Measurements from ENCODE around the gene TPD52L1.
"Not testable (repeated sequence)": the region's sequence is repeated elsewhere in the genome, so short reads cannot be mapped to it uniquely, and the experiment has no call there.

Gene TPD52L1

DNA sequence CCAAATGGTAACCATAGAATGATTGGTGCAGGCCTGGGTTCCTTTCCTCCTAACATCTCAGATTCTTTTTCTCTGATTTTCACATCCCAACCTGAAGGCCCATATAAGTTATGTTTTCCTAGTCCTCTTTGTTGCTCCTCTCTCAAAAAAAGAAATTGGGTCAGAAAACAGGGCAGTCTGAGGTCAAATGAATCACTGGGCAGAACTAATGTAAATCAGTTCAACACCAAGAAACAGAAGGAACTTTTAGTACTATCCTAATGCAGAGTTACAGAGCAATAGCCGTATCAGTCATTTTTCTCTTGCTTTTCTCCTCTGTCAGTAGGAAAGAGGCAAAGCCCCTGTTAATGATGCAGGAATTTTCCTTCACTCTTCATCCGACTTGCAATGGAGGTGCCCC lies 11.0 kb upstream of the TPD52L1 start:
- DNase-seq (ENCODE audit: low spot score): no peak

- no peak for DNase-seq (ENCODE audit: low spot score)
Measured at GRCh38 chr6:125144822-125145221, 8.8 kb upstream of the TPD52L1 start.

GRCh38 chr6:125149256-125150144 lies 4.1 kb upstream of the TPD52L1 start:
- DNase-seq (ENCODE audit: low spot score): no peak

GRCh38 chr6:125151700-125152099 lies 1.9 kb upstream of the TPD52L1 start:
- no peak for DNase-seq (ENCODE audit: low spot score)

DNA sequence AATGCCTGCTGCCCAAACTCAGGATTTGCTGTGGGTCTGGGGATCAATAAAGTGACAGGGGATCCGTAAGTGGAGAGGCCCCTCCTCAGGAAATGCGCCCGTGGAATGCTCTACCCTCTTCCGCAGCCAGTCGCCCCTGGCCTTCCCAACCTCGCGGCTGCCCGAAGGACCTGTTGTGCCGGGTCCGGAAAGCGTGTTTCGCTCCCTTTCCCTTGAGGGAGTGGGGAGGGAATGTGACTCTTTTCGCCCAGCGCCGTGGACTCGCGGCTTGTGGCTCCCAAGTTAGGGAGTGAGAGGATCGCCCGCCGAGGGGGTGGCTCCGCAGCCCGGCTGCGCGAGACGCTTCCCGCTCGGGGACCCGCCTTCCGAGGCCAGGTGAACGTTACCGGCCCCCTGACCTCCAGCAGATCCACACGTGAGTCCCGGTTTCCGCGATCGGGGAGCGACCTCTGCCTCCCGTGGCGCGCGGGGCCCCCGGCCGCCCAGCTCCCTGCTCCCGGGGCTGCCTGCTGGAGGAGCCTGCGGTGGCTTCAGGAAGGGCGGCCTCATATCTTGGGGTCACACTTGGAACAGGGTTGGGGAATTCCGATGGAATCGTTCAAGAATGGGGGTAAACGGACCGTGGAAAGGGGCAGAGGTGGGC lies 666 bp downstream of the TPD52L1 start:
- peak; percentile 37 for DNase-seq (ENCODE audit: low spot score)

GRCh38 chr6:125154761-125155135 lies 1.2 kb downstream of the TPD52L1 start:
- DNase-seq (ENCODE audit: low spot score): peak; percentile 45

- no peak for DNase-seq (ENCODE audit: low spot score)
Measured at GRCh38 chr6:125155344-125155743, 1.8 kb downstream of the TPD52L1 start.

GRCh38 chr6:125156496-125156895 lies 2.9 kb downstream of the TPD52L1 start:
- no peak for DNase-seq (ENCODE audit: low spot score)

DNA sequence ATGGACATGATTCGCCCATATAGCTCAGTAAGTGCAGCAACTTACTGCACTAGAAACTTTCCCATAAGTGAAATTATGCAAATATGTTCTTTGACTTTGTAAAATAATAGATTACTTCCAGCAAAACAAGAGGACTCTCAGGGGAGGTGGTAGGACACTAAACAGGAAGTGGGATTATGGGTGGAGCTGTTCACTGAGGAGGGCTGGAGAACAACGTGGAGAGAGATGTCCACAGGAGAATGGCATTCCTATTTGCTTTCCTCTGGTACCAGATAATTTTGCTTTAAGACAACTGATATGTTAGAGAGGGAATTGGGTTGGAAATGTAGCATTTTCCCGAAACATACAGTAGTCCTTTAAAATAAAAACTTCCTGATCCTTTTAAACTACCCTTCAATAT lies 3.7 kb downstream of the TPD52L1 start:
- DNase-seq (ENCODE audit: low spot score): no peak

GRCh38 chr6:125157725-125158124 lies 4.2 kb downstream of the TPD52L1 start:
- no peak for DNase-seq (ENCODE audit: low spot score)

DNA sequence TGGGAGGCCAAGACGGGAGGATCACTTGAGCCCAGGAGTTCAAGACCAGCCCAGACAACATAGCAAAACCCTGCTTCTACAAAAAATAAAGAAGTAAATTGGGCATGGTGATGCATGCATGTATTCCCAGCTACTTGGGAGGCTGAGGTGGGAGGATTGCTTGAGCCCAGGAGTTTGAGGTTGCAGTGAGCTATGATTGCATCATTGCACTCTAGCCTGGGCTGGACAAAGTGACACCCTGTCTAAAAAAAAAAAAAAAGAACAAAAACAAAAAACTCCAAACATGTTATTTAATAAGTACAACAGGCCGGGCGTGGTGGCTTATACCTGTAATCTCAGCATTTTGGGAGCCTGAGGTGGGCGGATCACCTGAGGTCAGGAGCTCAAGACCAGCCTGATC lies 9.8 kb downstream of the TPD52L1 start:
- DNase-seq (ENCODE audit: low spot score): not testable (repeated sequence)

GRCh38 chr6:125163811-125164210 lies 10.2 kb downstream of the TPD52L1 start:
- no peak for DNase-seq (ENCODE audit: low spot score)

- DNase-seq (ENCODE audit: low spot score): no peak
Measured at GRCh38 chr6:125164696-125165095, 11.1 kb downstream of the TPD52L1 start.

DNA sequence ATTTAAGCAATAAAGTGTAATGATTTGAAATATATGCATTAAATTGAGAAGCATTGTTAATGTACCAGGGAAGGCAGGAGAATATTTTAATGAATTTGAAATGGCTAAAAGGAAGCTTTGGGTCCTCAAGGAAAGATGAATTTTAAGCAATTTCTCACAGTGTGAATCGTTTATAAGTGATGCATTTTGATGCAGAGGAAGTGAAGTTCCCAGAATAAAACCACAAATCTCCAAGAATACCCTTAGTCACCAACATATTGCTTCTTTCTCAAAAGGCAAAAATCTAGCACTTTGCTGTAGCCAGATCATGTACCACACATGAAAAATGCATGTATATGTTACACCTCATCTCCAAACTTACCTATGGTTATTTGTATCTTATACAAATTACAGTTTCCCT lies 11.7 kb downstream of the TPD52L1 start:
- no peak for DNase-seq (ENCODE audit: low spot score)

DNA sequence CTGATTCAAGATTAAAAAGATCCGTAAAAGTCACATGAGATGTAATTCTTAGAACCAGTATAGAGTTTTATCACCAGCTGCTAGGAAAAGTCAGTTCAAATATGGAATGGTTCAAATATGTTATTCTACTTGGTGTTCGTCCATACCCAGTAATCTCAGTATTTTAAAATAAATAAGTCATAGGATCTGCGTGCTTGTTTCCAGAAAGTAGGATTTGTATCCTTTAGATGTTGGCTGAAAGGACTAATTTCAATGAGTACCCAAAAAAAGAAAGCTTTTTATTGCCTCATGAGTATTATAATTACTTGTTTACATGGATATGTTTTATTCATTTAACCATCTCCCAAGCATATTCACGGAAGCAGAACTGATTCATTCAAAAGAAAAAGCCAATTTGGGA lies 12.2 kb downstream of the TPD52L1 start:
- DNase-seq (ENCODE audit: low spot score): no peak

DNA sequence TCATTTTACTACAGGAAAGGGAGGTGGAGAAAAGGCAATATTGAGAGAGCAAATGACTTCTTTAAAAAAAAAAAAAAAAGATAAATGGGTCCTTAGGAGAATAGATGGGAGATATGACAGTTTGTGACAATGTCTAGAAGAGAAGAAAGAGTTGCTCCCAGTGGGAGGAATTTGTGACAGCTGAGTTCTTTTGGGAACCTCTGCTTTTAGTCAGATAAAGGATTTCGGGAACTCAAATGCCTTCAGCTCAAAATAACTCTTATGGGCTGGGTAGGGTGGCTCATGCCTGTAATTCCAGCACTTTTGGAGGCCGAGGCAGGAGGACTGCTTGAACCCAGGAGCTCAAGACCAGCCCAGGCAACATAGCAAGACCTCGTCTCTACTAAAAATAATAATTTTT lies 13.1 kb downstream of the TPD52L1 start:
- DNase-seq (ENCODE audit: low spot score): no peak

GRCh38 chr6:125167579-125167978 lies 14.0 kb downstream of the TPD52L1 start:
- no peak for DNase-seq (ENCODE audit: low spot score)

- DNase-seq (ENCODE audit: low spot score): no peak
Measured at GRCh38 chr6:125169058-125169457, 15.5 kb downstream of the TPD52L1 start.

GRCh38 chr6:125169522-125169921 lies 15.9 kb downstream of the TPD52L1 start:
- DNase-seq (ENCODE audit: low spot score): no peak

- DNase-seq (ENCODE audit: low spot score): no peak
Measured at GRCh38 chr6:125170376-125170775, 16.8 kb downstream of the TPD52L1 start.

- no peak for DNase-seq (ENCODE audit: low spot score)
Measured at GRCh38 chr6:125173341-125174095, 19.9 kb downstream of the TPD52L1 start.

DNA sequence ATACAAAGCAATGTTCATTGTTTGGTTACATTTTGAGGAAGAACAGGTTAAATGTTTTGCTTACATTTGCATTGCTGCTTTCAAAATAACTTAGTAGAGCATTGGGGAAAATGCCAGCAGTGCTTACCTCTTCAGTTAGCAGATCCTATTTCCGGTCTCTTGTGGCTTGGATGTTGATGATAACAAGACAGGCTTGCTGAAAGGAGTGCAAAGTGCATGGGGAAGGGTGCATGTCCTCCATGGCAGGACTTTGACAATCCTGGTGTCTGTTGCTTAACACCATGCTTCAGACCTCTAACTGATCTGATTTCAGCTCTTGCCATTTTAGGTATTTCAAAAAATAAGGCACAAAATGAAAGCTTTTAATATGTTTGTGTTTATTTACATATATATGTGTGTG lies 21.1 kb downstream of the TPD52L1 start:
- no peak for DNase-seq (ENCODE audit: low spot score)
